Measurements from ENCODE around the gene ORC3. TPM values are rescaled to one million over a fixed set of nuclear protein-coding genes. Genes with fewer than 3 reads are reported as not detected.

ORC3 gene
- total RNA-seq, 1 experiment from 2014 or later = 32.7 TPM

- no peak overlapping the region for H3K4me3 Mint-ChIP-seq (ENCODE audit: low read depth, unreplicated experiment)
- H3K4me1 Mint-ChIP-seq (ENCODE audit: low read depth, unreplicated experiment) = no peaks in the 10 kb centered on the region
- H3K9me3 Mint-ChIP-seq (ENCODE audit: low read depth, unreplicated experiment) = no peaks in the 10 kb centered on the region
- no peak for DNase-seq
- peaks cover 38% of the 10 kb centered on the region for H3K36me3 Mint-ChIP-seq (ENCODE audit: insufficient read depth, unreplicated experiment)
- BruUV-seq (replicated peaks) = no TSS peak
- CTCF ChIA-PET = interaction anchor here (0.5 kb wide), 1 partner anchor 29 kb away, joined by 6 read pairs; no protein-coding TSS in a partner anchor
- no peak for TF ChIP-seq CTCF (IDR thresholded peaks at IDR 0.05; ENCODE audit: unreplicated experiment)
- no peaks in the 10 kb centered on the region for H3K27me3 Mint-ChIP-seq (ENCODE audit: unreplicated experiment)
- intact Hi-C loops (cut with micrococcal nuclease; ENCODE audit: unreplicated experiment) = no loop called here
- H3K27ac Mint-ChIP-seq (ENCODE audit: unreplicated experiment) = no peak overlapping the region
Observed at GRCh38 chr6:87669051-87669450, 79.1 kb downstream of the ORC3 start.

DNA sequence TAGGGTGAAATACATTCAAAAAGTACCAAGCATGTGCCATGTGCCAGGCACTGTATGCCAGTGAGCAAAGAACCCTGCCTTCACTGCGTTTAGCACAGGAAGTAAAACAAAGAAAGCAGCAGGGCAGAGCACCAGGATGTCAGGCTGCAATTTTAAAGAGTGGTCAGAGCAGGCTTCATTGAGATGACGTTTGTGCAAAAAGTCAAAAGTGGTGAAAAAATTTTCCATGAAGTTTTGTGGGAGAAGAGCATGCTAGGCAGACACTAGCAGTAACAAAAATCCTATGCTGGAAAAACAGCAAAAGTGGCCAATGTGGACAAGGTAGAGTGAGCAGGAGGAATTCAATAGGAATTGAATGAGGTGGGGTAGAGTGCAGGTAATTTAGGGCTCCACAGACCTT, 80.8 kb downstream of the ORC3 start:
- Mint-ChIP-seq H3K36me3 (ENCODE audit: insufficient read depth, unreplicated experiment) (peaks cover 52% of the 10 kb centered on the region), H3K4me3 (ENCODE audit: low read depth, unreplicated experiment) (no peak overlapping the region), H3K27ac (ENCODE audit: unreplicated experiment) (no peak overlapping the region), H3K27me3 (ENCODE audit: unreplicated experiment) (no peaks in the 10 kb centered on the region), H3K4me1 (ENCODE audit: low read depth, unreplicated experiment) (no peaks in the 10 kb centered on the region), H3K9me3 (ENCODE audit: low read depth, unreplicated experiment) (no peaks in the 10 kb centered on the region)
- TF ChIP-seq CTCF (IDR thresholded peaks at IDR 0.05; ENCODE audit: unreplicated experiment) = no peak
- intact Hi-C loops (cut with micrococcal nuclease; ENCODE audit: unreplicated experiment) = no loop called here
- CTCF ChIA-PET = no interaction called here
- no peak for DNase-seq
- no TSS peak for BruUV-seq (replicated peaks)

GRCh38 chr6:87671555-87672029, 81.7 kb downstream of the ORC3 start:
- H3K4me1 Mint-ChIP-seq (ENCODE audit: low read depth, unreplicated experiment) = no peaks in the 10 kb centered on the region
- H3K4me3 Mint-ChIP-seq (ENCODE audit: low read depth, unreplicated experiment) = no peak overlapping the region
- CTCF ChIA-PET = interaction anchor here (0.6 kb wide), 1 partner anchor 8 kb away, joined by 3 read pairs; no protein-coding TSS in a partner anchor
- no peaks in the 10 kb centered on the region for H3K9me3 Mint-ChIP-seq (ENCODE audit: low read depth, unreplicated experiment)
- H3K27me3 Mint-ChIP-seq (ENCODE audit: unreplicated experiment) = no peaks in the 10 kb centered on the region
- DNase-seq = no peak
- H3K27ac Mint-ChIP-seq (ENCODE audit: unreplicated experiment) = no peak overlapping the region
- TF ChIP-seq CTCF (IDR thresholded peaks at IDR 0.05; ENCODE audit: unreplicated experiment) = no peak
- BruUV-seq (replicated peaks) = no TSS peak
- H3K36me3 Mint-ChIP-seq (ENCODE audit: insufficient read depth, unreplicated experiment) = peaks cover 60% of the 10 kb centered on the region
- intact Hi-C loops (cut with micrococcal nuclease; ENCODE audit: unreplicated experiment) = no loop called here

GRCh38 chr6:87672641-87673040, 82.7 kb downstream of the ORC3 start:
- Mint-ChIP-seq H3K9me3 (ENCODE audit: low read depth, unreplicated experiment) (no peaks in the 10 kb centered on the region), H3K27me3 (ENCODE audit: unreplicated experiment) (no peaks in the 10 kb centered on the region), H3K4me1 (ENCODE audit: low read depth, unreplicated experiment) (no peaks in the 10 kb centered on the region), H3K36me3 (ENCODE audit: insufficient read depth, unreplicated experiment) (peaks cover 64% of the 10 kb centered on the region), H3K4me3 (ENCODE audit: low read depth, unreplicated experiment) (no peak overlapping the region), H3K27ac (ENCODE audit: unreplicated experiment) (no peak overlapping the region)
- TF ChIP-seq CTCF (IDR thresholded peaks at IDR 0.05; ENCODE audit: unreplicated experiment) = no peak
- intact Hi-C loops (cut with micrococcal nuclease; ENCODE audit: unreplicated experiment) = no loop called here
- no peak for DNase-seq
- no TSS peak for BruUV-seq (replicated peaks)
- CTCF ChIA-PET = no interaction called here
